ENCODE measurements around the gene TNFSF10. TPM values are rescaled to one million over a fixed set of nuclear protein-coding genes. Genes with fewer than 3 reads are reported as not detected.
"Not testable (repeated sequence)": the region's sequence is repeated elsewhere in the genome, so short reads cannot be mapped to it uniquely, and the experiment has no call there.

The TNFSF10 gene
- total RNA-seq, 2 experiments from 2014 or later: 83.8 to 97.9 TPM

- ChIA-PET CTCF (interaction anchor here (1.0 to 4.0 kb wide), 7 partner anchors 19 to 91 kb away, joined by 3 to 30 read pairs (median 6); no protein-coding TSS in a partner anchor), POLR2A (interaction anchor here (0.6 to 0.9 kb wide), 3 partner anchors 11 to 88 kb away, joined by 3 to 4 read pairs (median 3); partner anchors contain the start of gene TNFSF10)
- DNase-seq: peak; percentile 71
- peaks cover 91% of the 10 kb centered on the region for H3K4me1 Mint-ChIP-seq
- peak overlapping the region; percentile 88 for H3K27ac Mint-ChIP-seq
- H3K27me3 Mint-ChIP-seq: no peaks in the 10 kb centered on the region
- H3K9me3 Mint-ChIP-seq: peaks cover 3% of the 10 kb centered on the region
- H3K4me3 Mint-ChIP-seq: peak overlapping the region; percentile 54
- peaks cover 92% of the 10 kb centered on the region for H3K36me3 Mint-ChIP-seq (ENCODE audit: low read depth)
These were observed 11.2 kb downstream of the TNFSF10 start for GRCh38 chr3:172511783-172512762.

DNA sequence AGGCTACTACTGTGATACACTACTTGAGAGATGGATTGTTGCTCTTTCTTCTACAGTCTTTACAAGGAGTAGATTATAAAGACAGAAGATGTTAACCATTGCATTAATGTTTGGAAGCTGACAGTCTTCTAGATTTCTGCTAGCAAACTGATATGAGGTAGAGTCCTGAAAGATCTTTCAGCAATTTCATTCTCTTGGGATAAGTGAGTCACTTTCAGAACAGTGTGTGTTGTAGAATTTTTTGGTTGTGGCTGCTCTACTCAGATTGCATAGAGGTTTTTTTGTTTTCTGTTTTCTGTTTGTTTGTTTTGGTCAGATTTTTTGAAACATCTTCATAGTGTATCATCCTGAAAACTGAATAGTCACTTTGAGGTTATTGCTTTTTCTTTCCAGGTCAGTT lies 17.1 kb downstream of the TNFSF10 start:
- CTCF ChIA-PET: no interaction called here

DNA sequence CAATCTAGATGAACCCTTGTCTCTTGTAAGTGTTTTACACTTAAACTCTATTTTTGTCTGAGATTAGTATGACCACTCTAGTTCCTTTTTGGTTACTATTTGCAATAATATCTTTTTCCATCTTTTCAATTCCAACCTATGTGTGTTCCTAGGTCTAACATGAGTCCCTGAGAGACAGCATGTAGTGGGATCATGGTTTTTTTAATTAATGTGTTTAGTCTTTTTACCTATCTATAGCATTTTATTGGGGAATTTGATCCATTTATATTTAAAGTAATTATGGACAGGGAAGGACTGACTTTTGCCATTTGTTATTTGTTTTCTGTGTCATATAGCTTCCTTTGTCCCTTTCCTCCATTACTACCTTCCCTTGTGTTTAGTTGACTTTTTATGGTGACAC lies 21.7 kb downstream of the TNFSF10 start:
- Mint-ChIP-seq H3K36me3 (ENCODE audit: low read depth) (peaks cover 35% of the 10 kb centered on the region), H3K9me3 (peaks cover 7% of the 10 kb centered on the region), H3K4me3 (no peak overlapping the region), H3K27me3 (no peaks in the 10 kb centered on the region), H3K27ac (no peak overlapping the region), H3K4me1 (peaks cover 19% of the 10 kb centered on the region)
- CTCF ChIA-PET: interaction anchor here (3.8 kb wide), 1 partner anchor 93 kb away, joined by 23 read pairs; no protein-coding TSS in a partner anchor
- POLR2A ChIA-PET: no interaction called here
- no peak for DNase-seq

More for the DNA sequence above, 17.1 kb downstream of the TNFSF10 start:
- POLR2A ChIA-PET: no interaction called here
- Mint-ChIP-seq H3K27me3 (no peaks in the 10 kb centered on the region), H3K36me3 (ENCODE audit: low read depth) (peaks cover 75% of the 10 kb centered on the region), H3K4me3 (no peak overlapping the region), H3K27ac (no peak overlapping the region), H3K4me1 (peaks cover 52% of the 10 kb centered on the region), H3K9me3 (peaks cover 4% of the 10 kb centered on the region)
- no peak for DNase-seq

DNA sequence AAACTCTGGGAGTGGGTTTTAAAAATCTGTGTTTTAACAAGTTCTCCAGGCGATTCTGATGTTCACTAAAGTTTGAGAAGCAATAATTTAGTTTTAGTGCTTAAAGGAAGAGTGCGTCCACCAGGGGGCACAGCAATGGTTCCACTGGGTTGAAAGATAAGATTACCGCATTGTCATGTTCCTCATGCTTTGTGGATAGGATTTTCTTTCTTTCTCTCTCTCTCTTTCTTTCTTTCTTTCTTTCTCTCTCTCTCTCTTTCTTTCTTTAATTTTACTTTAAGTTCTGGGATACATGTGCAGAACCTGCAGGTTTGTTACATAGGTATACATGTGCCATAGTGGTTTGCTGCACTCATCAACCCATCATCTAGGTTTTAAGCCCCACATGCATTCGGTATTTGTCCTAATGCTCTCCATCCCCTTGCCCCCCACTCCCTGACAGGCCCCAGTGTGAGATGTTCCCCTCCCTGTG lies 33.0 kb downstream of the TNFSF10 start:
- H3K9me3 Mint-ChIP-seq; H3K27me3 Mint-ChIP-seq; H3K27ac Mint-ChIP-seq; H3K36me3 Mint-ChIP-seq (ENCODE audit: low read depth); H3K4me3 Mint-ChIP-seq; POLR2A ChIA-PET: not testable (repeated sequence)
- DNase-seq: peak; percentile 85
- CTCF ChIA-PET: interaction anchor here (1.0 to 1.2 kb wide), 2 partner anchors 105 to 130 kb away, joined by 3 to 7 read pairs; no protein-coding TSS in a partner anchor
- peaks cover 14% of the 10 kb centered on the region for H3K4me1 Mint-ChIP-seq

DNA sequence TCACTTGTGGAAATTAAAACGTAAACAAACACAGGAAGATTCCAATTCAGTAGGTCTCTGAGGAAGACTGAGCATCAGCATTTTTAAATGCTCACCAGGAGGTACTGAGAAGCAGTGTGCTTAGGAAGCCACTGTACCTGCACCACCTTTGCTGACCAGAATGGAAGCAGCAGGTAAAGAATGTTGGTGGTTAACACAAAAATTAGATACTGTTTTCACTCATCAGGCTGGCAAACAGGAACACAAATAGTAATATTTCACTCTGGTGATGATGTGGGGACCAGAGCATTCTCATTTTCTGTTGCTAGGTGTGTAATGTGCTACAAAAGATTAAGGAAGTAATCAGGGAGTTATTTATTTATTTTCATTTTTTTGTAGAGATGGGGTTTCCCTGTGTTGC lies 45.1 kb downstream of the TNFSF10 start:
- no peak overlapping the region for H3K27ac Mint-ChIP-seq

GRCh38 chr3:172476347-172476746 lies 46.9 kb downstream of the TNFSF10 start:
- Mint-ChIP-seq H3K27me3 (peaks cover 17% of the 10 kb centered on the region), H3K36me3 (ENCODE audit: low read depth) (no peaks in the 10 kb centered on the region), H3K4me1 (peaks cover 21% of the 10 kb centered on the region), H3K4me3 (peak overlapping the region; percentile 5), H3K9me3 (no peaks in the 10 kb centered on the region), H3K27ac (no peak overlapping the region)
- ChIA-PET CTCF (interaction anchor here (0.6 to 3.0 kb wide), 7 partner anchors 9 to 140 kb away, joined by 3 to 13 read pairs (median 4); no protein-coding TSS in a partner anchor), POLR2A (no interaction called here)
- no peak for DNase-seq

More for the DNA sequence above, 45.1 kb downstream of the TNFSF10 start:
- Mint-ChIP-seq H3K27me3 (peaks cover 12% of the 10 kb centered on the region), H3K36me3 (ENCODE audit: low read depth) (no peaks in the 10 kb centered on the region), H3K9me3 (no peaks in the 10 kb centered on the region), H3K4me3 (no peak overlapping the region), H3K4me1 (peaks cover 21% of the 10 kb centered on the region)
- ChIA-PET CTCF (interaction anchor here (0.6 to 3.0 kb wide), 6 partner anchors 11 to 233 kb away, joined by 3 to 13 read pairs (median 4); partner anchors contain the start of gene NCEH1), POLR2A (no interaction called here)
- DNase-seq: no peak

GRCh38 chr3:172475703-172476102 lies 47.5 kb downstream of the TNFSF10 start:
- peaks cover 18% of the 10 kb centered on the region for H3K27me3 Mint-ChIP-seq
- H3K4me3 Mint-ChIP-seq: no peak overlapping the region
- no peaks in the 10 kb centered on the region for H3K36me3 Mint-ChIP-seq (ENCODE audit: low read depth)
- POLR2A ChIA-PET: no interaction called here
- H3K4me1 Mint-ChIP-seq: peaks cover 21% of the 10 kb centered on the region
- H3K9me3 Mint-ChIP-seq: no peaks in the 10 kb centered on the region
- no peak for DNase-seq
- CTCF ChIA-PET: interaction anchor here (1.3 to 2.0 kb wide), 2 partner anchors 14 to 141 kb away, joined by 3 to 7 read pairs; no protein-coding TSS in a partner anchor
- no peak overlapping the region for H3K27ac Mint-ChIP-seq

GRCh38 chr3:172471903-172472302 lies 51.3 kb downstream of the TNFSF10 start:
- H3K9me3 Mint-ChIP-seq: no peaks in the 10 kb centered on the region

DNA sequence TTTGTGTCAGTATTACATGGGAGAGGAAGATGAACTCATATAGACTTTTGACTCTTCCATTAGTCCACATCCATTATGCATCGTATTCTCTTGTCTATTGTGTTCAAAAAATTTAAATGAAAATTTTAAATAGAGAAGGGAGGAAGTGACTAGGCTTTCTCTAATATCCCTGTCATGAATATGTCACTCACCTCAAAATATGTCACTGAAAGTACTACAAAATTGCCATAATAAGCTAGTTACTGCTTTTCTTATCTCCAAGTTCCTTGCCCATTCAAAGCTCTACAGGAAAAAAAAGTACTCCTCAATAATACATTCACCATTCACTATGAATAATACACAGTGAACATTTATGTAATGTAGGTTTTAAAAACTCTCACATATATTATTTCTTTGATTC lies 52.6 kb downstream of the TNFSF10 start:
- no peak overlapping the region for H3K27ac Mint-ChIP-seq

More at GRCh38 chr3:172471903-172472302, 51.3 kb downstream of the TNFSF10 start:
- no peak for DNase-seq
- H3K4me1 Mint-ChIP-seq: peaks cover 6% of the 10 kb centered on the region
- ChIA-PET CTCF (no interaction called here), POLR2A (no interaction called here)
- H3K36me3 Mint-ChIP-seq (ENCODE audit: low read depth): no peaks in the 10 kb centered on the region
- H3K4me3 Mint-ChIP-seq: no peak overlapping the region
- H3K27me3 Mint-ChIP-seq: peaks cover 26% of the 10 kb centered on the region
- no peak overlapping the region for H3K27ac Mint-ChIP-seq

GRCh38 chr3:172467170-172467824 lies 55.9 kb downstream of the TNFSF10 start:
- H3K9me3 Mint-ChIP-seq: peaks cover 2% of the 10 kb centered on the region
- no peak overlapping the region for H3K27ac Mint-ChIP-seq
- DNase-seq: no peak
- ChIA-PET CTCF (interaction anchor here (0.6 to 2.0 kb wide), 3 partner anchors 10 to 411 kb away, joined by 3 to 4 read pairs (median 4); no protein-coding TSS in a partner anchor), POLR2A (no interaction called here)
- peaks cover 2% of the 10 kb centered on the region for H3K4me1 Mint-ChIP-seq
- H3K36me3 Mint-ChIP-seq (ENCODE audit: low read depth): no peaks in the 10 kb centered on the region
- H3K4me3 Mint-ChIP-seq: no peak overlapping the region
- H3K27me3 Mint-ChIP-seq: peaks cover 29% of the 10 kb centered on the region

More for the DNA sequence above, 52.6 kb downstream of the TNFSF10 start:
- Mint-ChIP-seq H3K36me3 (ENCODE audit: low read depth) (no peaks in the 10 kb centered on the region), H3K27me3 (peaks cover 26% of the 10 kb centered on the region), H3K9me3 (peaks cover 2% of the 10 kb centered on the region), H3K4me1 (no peaks in the 10 kb centered on the region), H3K4me3 (no peak overlapping the region)
- ChIA-PET CTCF (no interaction called here), POLR2A (no interaction called here)
- DNase-seq: no peak

- Mint-ChIP-seq H3K27ac (no peak overlapping the region), H3K36me3 (ENCODE audit: low read depth) (no peaks in the 10 kb centered on the region), H3K4me1 (peaks cover 2% of the 10 kb centered on the region), H3K9me3 (peaks cover 2% of the 10 kb centered on the region), H3K27me3 (peaks cover 22% of the 10 kb centered on the region), H3K4me3 (no peak overlapping the region)
- DNase-seq: no peak
- POLR2A ChIA-PET: no interaction called here
- CTCF ChIA-PET: interaction anchor here (1.2 to 2.0 kb wide), 2 partner anchors 11 to 130 kb away, joined by 4 read pairs; no protein-coding TSS in a partner anchor
These were observed 56.6 kb downstream of the TNFSF10 start for GRCh38 chr3:172466553-172467130.

DNA sequence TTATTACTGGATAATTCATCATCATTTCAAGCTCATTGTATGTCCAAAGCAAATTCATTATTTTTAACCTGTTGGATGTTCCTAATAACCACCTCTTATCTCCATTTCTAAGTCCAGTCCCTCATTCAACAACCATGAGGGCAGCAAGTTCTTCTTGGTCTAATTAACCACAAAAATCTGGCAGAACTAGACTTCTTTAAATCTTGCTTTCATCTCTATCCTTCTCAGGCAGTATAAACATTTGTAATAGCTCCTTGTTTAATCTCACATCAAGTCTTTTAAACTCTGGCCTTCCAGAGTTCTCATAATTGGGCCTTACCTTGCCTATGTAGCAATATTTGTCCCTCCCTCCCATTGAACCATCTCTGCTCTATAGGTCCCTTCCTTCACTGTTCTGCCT lies 57.9 kb downstream of the TNFSF10 start:
- Mint-ChIP-seq H3K36me3 (ENCODE audit: low read depth) (no peaks in the 10 kb centered on the region), H3K4me3 (no peak overlapping the region), H3K27me3 (peaks cover 13% of the 10 kb centered on the region), H3K4me1 (peaks cover 2% of the 10 kb centered on the region), H3K9me3 (peaks cover 2% of the 10 kb centered on the region), H3K27ac (no peak overlapping the region)
- ChIA-PET POLR2A (no interaction called here), CTCF (no interaction called here)
- no peak for DNase-seq

All from activated CD4-positive, alpha-beta T cell treated with anti-CD3 and anti-CD28 coated beads, Interleukin-2, amount 10 ng/mL, durations not matched to agents 7 days and 5 days (primary cell).